GM23338 (cell line): ENCODE measurements around the gene CACNB4. TPM values are rescaled to one million over a fixed set of nuclear protein-coding genes. Genes with fewer than 3 reads are reported as not detected.

ENCODE experiments used
- ATAC-seq: fragments of 200-7000 bp; cut with Tn5 transposase; 3 replicates; pipeline ENCODE4 v1.9.1; 2020
- DNase-seq: peaks from one replicate; pipeline ENCODE4 v3.0.0-alpha.2; 2015; ENCODE audit warnings: low spot score
- H2AFZ ChIP-seq: fragments of 200-600 bp; sonication (generic); 2 replicates; pipeline ENCODE4 v1.8.0; 2016; ENCODE audit warnings: antibody characterized with exemption, mild to moderate bottlenecking, moderate library complexity
- H3F3A ChIP-seq: fragments of 200-600 bp; sonication (generic); replicated peaks from 2 replicates; pipeline ENCODE4 v1.8.0; 2017; ENCODE audit warnings: antibody characterized with exemption, mixed run types, low read depth
- H3K27ac ChIP-seq: fragments of 200-600 bp; sonication (generic); 2 replicates; pipeline ENCODE4 v1.6.1; 2016; ENCODE audit warnings: low read depth
- H3K27me3 ChIP-seq: fragments of 200-600 bp; sonication (generic); 2 replicates; pipeline ENCODE4 v1.8.0; 2016; ENCODE audit warnings: mild to moderate bottlenecking, mixed run types, moderate library complexity; ENCODE audit not compliant: insufficient read depth
- H3K36me3 ChIP-seq: fragments of 200-600 bp; sonication (generic); 2 replicates; pipeline ENCODE4 v1.8.0; 2016; ENCODE audit warnings: mild to moderate bottlenecking; ENCODE audit not compliant: insufficient read depth
- H3K4me1 ChIP-seq: fragments of 200-600 bp; sonication (generic); 2 replicates; pipeline ENCODE4 v1.8.0; 2016; ENCODE audit warnings: mild to moderate bottlenecking, moderate library complexity; ENCODE audit not compliant: insufficient read depth
- H3K4me2 ChIP-seq: fragments of 200-600 bp; sonication (generic); 2 replicates; pipeline ENCODE4 v1.7.1; 2017; ENCODE audit warnings: mixed run types
- H3K4me3 ChIP-seq: fragments of 200-600 bp; sonication (generic); 2 replicates; pipeline ENCODE4 v1.6.1; 2016; ENCODE audit warnings: mixed run types
- H3K79me2 ChIP-seq: fragments of 200-600 bp; sonication (generic); replicated peaks from 2 replicates; pipeline ENCODE4 v1.8.0; 2017; ENCODE audit warnings: mild to moderate bottlenecking; ENCODE audit not compliant: insufficient read depth
- H3K9me2 ChIP-seq: fragments of 200-600 bp; sonication (generic); 2 replicates; pipeline ENCODE4 v1.8.0; 2017; ENCODE audit not compliant: insufficient read depth
- H4K20me1 ChIP-seq: fragments of 200-600 bp; sonication (generic); replicated peaks from 2 replicates; pipeline ENCODE4 v1.8.0; 2017; ENCODE audit warnings: mild to moderate bottlenecking; ENCODE audit not compliant: insufficient read depth
- H3K27ac Mint-ChIP-seq: 2 replicates; pipeline ENCODE4 v1.8.0; 2020; ENCODE audit warnings: inconsistent platforms, mild to moderate bottlenecking, moderate library complexity, mixed read lengths
- H3K27me3 Mint-ChIP-seq: 3 replicates; pipeline ENCODE4 v1.8.0; 2022; ENCODE audit warnings: low read depth, mild to moderate bottlenecking, moderate library complexity, mixed read lengths, inconsistent platforms; ENCODE audit not compliant: insufficient read depth, poor library complexity
- H3K36me3 Mint-ChIP-seq: 3 replicates; pipeline ENCODE4 v1.8.0; 2021; ENCODE audit warnings: low read depth, mild to moderate bottlenecking, inconsistent platforms, moderate library complexity, mixed read lengths
- H3K4me1 Mint-ChIP-seq: 3 replicates; pipeline ENCODE4 v1.8.0; 2020; ENCODE audit warnings: mild to moderate bottlenecking, inconsistent platforms, mixed read lengths
- H3K4me3 Mint-ChIP-seq: 3 replicates; pipeline ENCODE4 v1.8.0; 2021; ENCODE audit warnings: moderate library complexity, mild to moderate bottlenecking, inconsistent platforms, mixed read lengths
- H3K9me3 Mint-ChIP-seq: 3 replicates; pipeline ENCODE4 v1.8.0; 2020; ENCODE audit warnings: moderate library complexity, mild to moderate bottlenecking, inconsistent platforms, mixed read lengths
- CREB1 ChIP-seq: fragments of 250-450 bp; sonication (Bioruptor Pico); IDR thresholded peaks from 2 replicates; pipeline ENCODE4 v1.5.0; 2020; ENCODE audit warnings: low read depth, mild to moderate bottlenecking, moderate library complexity
- CTCF ChIP-seq, 2 experiments: fragments of 200-600 bp in 1 of 2; sonication (generic) in 1 of 2; conservative IDR thresholded peaks; 2 replicates each; pipeline versions ENCODE4 v1.5.1 to v1.6.1; 2016 to 2017; ENCODE audit warnings: antibody characterized with exemption in 2 of 2, low read depth in 2 of 2, mild to moderate bottlenecking in 2 of 2, moderate library complexity in 1 of 2
- ETS1 ChIP-seq: IDR thresholded peaks from 2 replicates; pipeline ENCODE4 v1.6.1; 2016; ENCODE audit warnings: antibody characterized with exemption
- EZH2 ChIP-seq: fragments of 200-600 bp; sonication (generic); IDR thresholded peaks from one replicate; pipeline ENCODE4 v1.8.0; 2017; ENCODE audit warnings: antibody characterized with exemption, mild to moderate bottlenecking, low read depth; ENCODE audit not compliant: unreplicated experiment
- EZH2phosphoT487 ChIP-seq: fragments of 200-600 bp; sonication (generic); IDR thresholded peaks from one replicate; pipeline ENCODE4 v1.8.1; 2018; ENCODE audit warnings: antibody characterized with exemption; ENCODE audit not compliant: unreplicated experiment
- JUNB ChIP-seq: IDR thresholded peaks from one replicate; pipeline ENCODE4 v1.6.1; 2016; ENCODE audit warnings: antibody characterized with exemption; ENCODE audit not compliant: unreplicated experiment
- NANOG ChIP-seq: IDR thresholded peaks from 2 replicates; pipeline ENCODE4 v1.6.1; 2016; ENCODE audit warnings: antibody characterized with exemption, borderline replicate concordance
- POLR2AphosphoS5 ChIP-seq: IDR thresholded peaks from 2 replicates; pipeline ENCODE4 v1.6.1; 2016; ENCODE audit warnings: antibody characterized with exemption, low read depth
- REST ChIP-seq: IDR thresholded peaks from one replicate; pipeline ENCODE4 v1.6.1; 2018; ENCODE audit warnings: antibody characterized with exemption; ENCODE audit not compliant: unreplicated experiment
- STAT1 ChIP-seq: IDR thresholded peaks from one replicate; pipeline ENCODE4 v1.6.1; 2016; ENCODE audit warnings: antibody characterized with exemption; ENCODE audit not compliant: unreplicated experiment
- ZNF114 ChIP-seq: fragments of 250-450 bp; sonication (Bioruptor Pico); IDR thresholded peaks from 2 replicates; pipeline ENCODE4 v1.5.0; 2020; ENCODE audit warnings: mild to moderate bottlenecking, moderate library complexity
- ZNF331 ChIP-seq: fragments of 250-450 bp; sonication (Bioruptor Pico); IDR thresholded peaks from 2 replicates; pipeline ENCODE4 v1.5.0; 2020; ENCODE audit warnings: low read depth, mild to moderate bottlenecking, moderate library complexity
- ZNF462 ChIP-seq: fragments of 250-450 bp; sonication (Bioruptor Pico); IDR thresholded peaks from 2 replicates; pipeline ENCODE4 v1.5.0; 2020; ENCODE audit warnings: mild to moderate bottlenecking, moderate library complexity
- polyA plus RNA-seq: library from polyadenylated mRNA; unstranded; fragments of >200 nt; fragmentation: Nextera tagmentation; extraction: Ambion mirVana; gene quantifications from 2 replicates; pipeline ENCODE4 v1.2.1, GENCODE V29; 2016
- total RNA-seq: library from RNA; depleted of rRNA; stranded (reverse); fragments of >200 nt; shearing (Covaris generic); gene quantifications from 2 replicates; pipeline ENCODE4 v1.2.3, GENCODE V29; 2014

The CACNB4 gene
- total and polyA plus RNA-seq, 2 experiments from 2014 or later: 4.0 to 9.8 TPM

GRCh38 chr2:151972241-151973012, 126.4 kb downstream of the CACNB4 start:
- TF ChIP-seq NANOG (no peak), EZH2 (no peak), CREB1 (CRISPR knock-in tag) (no peak), STAT1 (no peak), ETS1 (no peak), REST (no peak), ZNF114 (no peak), JUNB (no peak), POLR2AphosphoS5 (no peak), EZH2phosphoT487 (no peak), ZNF462 (CRISPR knock-in tag) (no peak), CTCF (conservative IDR thresholded peaks at IDR 0.05; ENCODE audit: low read depth in 2 of 2) (no peak), ZNF331 (no peak)
- H3K9me2 ChIP-seq: no peaks in the 10 kb centered on the region
- 0 out of 2 replicates have a peak overlapping the region, but pooled peaks have one; percentile 12 for H3K4me2 ChIP-seq
- Mint-ChIP-seq H3K36me3 (no peaks in the 10 kb centered on the region), H3K4me3 (no peak overlapping the region), H3K4me1 (peaks cover 36% of the 10 kb centered on the region), H3K27me3 (peaks cover 9% of the 10 kb centered on the region), H3K27ac (no peak overlapping the region), H3K9me3 (no peaks in the 10 kb centered on the region)
- no peaks in the 10 kb centered on the region for H4K20me1 ChIP-seq
- H3K79me2 ChIP-seq: no peaks in the 10 kb centered on the region
- H3K27ac ChIP-seq: no peak overlapping the region
- no peak overlapping the region for H2AFZ ChIP-seq
- H3F3A ChIP-seq: no peaks in the 10 kb centered on the region
- H3K36me3 ChIP-seq: no peaks in the 10 kb centered on the region
- peaks cover 16% of the 10 kb centered on the region; the same call in 1 of the 2 replicates for H3K4me1 ChIP-seq
- DNase-seq (no peak), ATAC-seq (no peak)
- no peaks in the 10 kb centered on the region for H3K27me3 ChIP-seq
- no peak overlapping the region for H3K4me3 ChIP-seq
